GM19468 (cell line): ENCODE measurements around the gene TMIE.
"Not testable (repeated sequence)": the region's sequence is repeated elsewhere in the genome, so short reads cannot be mapped to it uniquely, and the experiment has no call there.

Source experiments
- ATAC-seq: cut with Tn5 transposase; IDR thresholded peaks from one replicate; pipeline ENCODE4 v1.9.1; 2021; ENCODE audit warnings: mild to moderate bottlenecking, moderate library complexity, moderate number of reproducible peaks; ENCODE audit not compliant: unreplicated experiment; ENCODE audit errors: extremely low read depth

Gene TMIE

GRCh38 chr3:46681856-46682540 lies 19.2 kb upstream of the TMIE start:
- no peak for ATAC-seq

GRCh38 chr3:46682974-46683373 lies 18.2 kb upstream of the TMIE start:
- ATAC-seq: no peak

- ATAC-seq: no peak
These were observed 16.3 kb upstream of the TMIE start for GRCh38 chr3:46684891-46685290.

- no peak for ATAC-seq
These were observed 15.7 kb upstream of the TMIE start for GRCh38 chr3:46685446-46685845.

- no peak for ATAC-seq
These were observed 10.4 kb upstream of the TMIE start for GRCh38 chr3:46690798-46691197.

- ATAC-seq: no peak
These were observed 8.6 kb upstream of the TMIE start for GRCh38 chr3:46692566-46692990.

- ATAC-seq: no peak
These were observed 7.9 kb upstream of the TMIE start, which contains the start of gene ALS2CL for GRCh38 chr3:46693038-46693891. Gene ALS2CL, minus strand, starts transcription at chr3:46693679. Its CDS starts 4,239 bp downstream, at chr3:46689440.

- ATAC-seq: no peak
These were observed 7.3 kb upstream of the TMIE start for GRCh38 chr3:46693892-46694226.

GRCh38 chr3:46694520-46694919 lies 6.7 kb upstream of the TMIE start:
- ATAC-seq: no peak

- ATAC-seq: no peak
These were observed 5.8 kb upstream of the TMIE start for GRCh38 chr3:46695177-46695961.

- no peak for ATAC-seq
These were observed 5.0 kb upstream of the TMIE start for GRCh38 chr3:46695962-46696894.

- no peak for ATAC-seq
These were observed 1.3 kb upstream of the TMIE start for GRCh38 chr3:46699676-46700523.

- ATAC-seq: no peak
These were observed 420 bp upstream of the TMIE start for GRCh38 chr3:46700772-46701171.

- ATAC-seq: no peak
These were observed 1.2 kb downstream of the TMIE start for GRCh38 chr3:46702246-46703012.

GRCh38 chr3:46703013-46703520 lies 1.9 kb downstream of the TMIE start:
- ATAC-seq: no peak

GRCh38 chr3:46704346-46704745 lies 3.2 kb downstream of the TMIE start:
- not testable (repeated sequence) for ATAC-seq

GRCh38 chr3:46705022-46705530 lies 3.9 kb downstream of the TMIE start:
- ATAC-seq: no peak
